ENCODE data around the gene PNPT1.
"Not testable (repeated sequence)": the region's sequence is repeated elsewhere in the genome, so short reads cannot be mapped to it uniquely, and the experiment has no call there.

Gene PNPT1

GRCh38 chr2:55596795-55597194, 96.8 kb downstream of the PNPT1 start:
- DNase-seq (ENCODE audit: low spot score), result not testable (repeated sequence)

GRCh38 chr2:55595536-55595935, 98.1 kb downstream of the PNPT1 start:
- DNase-seq (ENCODE audit: low spot score), result no peak

GRCh38 chr2:55592130-55592529, 101.5 kb downstream of the PNPT1 start:
- no peak for DNase-seq (ENCODE audit: low spot score)

DNA sequence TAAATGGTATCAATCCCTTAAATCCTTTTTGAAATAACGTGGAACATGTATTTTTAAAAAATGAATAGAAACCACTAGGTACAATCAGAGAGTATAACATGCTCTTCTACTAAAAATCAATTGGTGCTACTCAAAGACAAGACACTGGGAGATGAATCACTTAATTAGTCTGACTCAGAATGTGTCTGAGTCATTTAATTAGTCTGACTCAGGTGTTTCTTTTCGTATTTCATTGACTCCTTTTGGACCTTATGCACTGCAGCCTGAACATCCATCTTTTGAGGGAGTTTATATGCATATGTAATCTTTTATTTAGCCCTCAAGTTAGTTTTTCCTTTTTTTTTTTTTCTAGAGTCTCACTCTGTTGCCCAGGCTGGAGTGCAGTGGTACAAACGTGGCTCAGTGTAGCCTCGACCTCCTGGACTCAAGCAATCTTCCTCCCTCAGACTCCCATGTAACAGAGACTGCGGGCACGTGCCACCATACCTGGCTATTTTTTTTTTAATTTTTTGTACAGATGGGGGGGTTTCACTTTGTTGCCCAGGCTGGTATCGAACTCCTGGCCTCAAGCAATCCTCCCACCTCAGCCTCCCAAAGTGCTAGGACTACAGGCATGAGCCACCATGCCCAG, 102.7 kb downstream of the PNPT1 start:
- DNase-seq (ENCODE audit: low spot score), result no peak

DNA sequence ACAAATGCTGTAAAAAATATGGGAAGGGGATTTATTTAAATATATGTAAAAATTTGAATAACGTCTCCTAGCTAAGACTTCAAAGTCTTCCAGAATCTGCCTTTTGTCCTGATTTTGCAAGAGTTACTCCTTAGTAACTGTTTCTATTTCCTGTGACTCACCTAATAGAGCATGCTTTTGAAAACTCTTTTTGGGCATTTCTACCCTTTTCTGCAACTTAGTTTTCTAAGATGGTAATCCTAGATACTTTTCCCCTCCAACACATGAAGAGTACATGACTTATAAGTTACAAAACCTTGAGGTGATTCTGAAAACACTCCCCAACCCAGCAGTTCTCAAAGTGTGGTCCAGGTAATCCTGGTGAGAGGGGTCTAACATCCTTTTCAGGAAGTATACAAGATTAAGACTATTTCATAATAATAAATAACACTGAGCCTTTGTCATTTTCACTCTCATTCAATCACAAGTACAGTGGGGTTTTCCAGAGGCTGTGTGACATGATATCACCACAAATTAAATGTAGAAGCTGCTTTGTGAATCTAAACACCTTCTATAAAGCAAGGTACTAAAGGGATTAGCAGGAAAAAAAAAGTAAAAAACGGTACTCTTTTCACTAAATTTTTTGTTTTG, 108.1 kb downstream of the PNPT1 start:
- no peak for DNase-seq (ENCODE audit: low spot score)

Data from iPS-NIHi11 (cell line).